GM12878 (cell line): ENCODE data around the gene CLEC20A. TPM values are rescaled to one million over a fixed set of nuclear protein-coding genes. Genes with fewer than 3 reads are reported as not detected.

Experiments
- ATAC-seq: fragments of 200-7000 bp; cut with Tn5 transposase; 3 replicates; pipeline ENCODE4 v1.9.1; 2020; ENCODE audit warnings: mild to moderate bottlenecking, moderate library complexity
- BruUV-seq: library from RNA; stranded (reverse); fragments of 400-500 nt; replicated peaks from 2 replicates; lab custom pipeline; 2021; lab: Mats Ljungman, UMichigan
- CTCF ChIA-PET: fragments of 300-600 bp; sonication (Branson Sonifier 250); formaldehyde crosslinking; extraction: SDS; loops from one replicate; lab custom pipeline; 2021; ENCODE audit warnings: inconsistent platforms; lab: Yijun Ruan, JAX
- POLR2A ChIA-PET: fragments of 350-600 bp; formaldehyde crosslinking; extraction: SDS; loops from one replicate; lab custom pipeline; 2021; ENCODE audit warnings: inconsistent platforms; lab: Charles Lee
- RAD21 ChIA-PET: fragments of 300-600 bp; sonication (Branson Sonifier 250); formaldehyde crosslinking; loops from one replicate; lab custom pipeline; 2023; ENCODE audit warnings: antibody characterized with exemption; ENCODE audit not compliant: unreplicated experiment; lab: Charles Lee
- SMC1A ChIA-PET: fragments of 300-600 bp; sonication (Branson Sonifier 250); formaldehyde crosslinking; loops from one replicate; lab custom pipeline; 2023; ENCODE audit not compliant: unreplicated experiment, uncharacterized antibody; lab: Charles Lee
- DNase-seq: peaks from one replicate; pipeline ENCODE4 v3.0.0-alpha.2; 2011; ENCODE audit warnings: low read depth, low spot score
- FAIRE-seq: peaks from 3 replicates; lab custom pipeline; 2011; peaks lifted over from hg19 to GRCh38; lab: Jason Lieb, UNC
- H2AFZ ChIP-seq: 2 replicates; pipeline ENCODE4 v1.6.0; 2011; ENCODE audit warnings: low read depth, low read length, control low read depth; ENCODE audit not compliant: control insufficient read depth
- H3K27ac ChIP-seq: 2 replicates; pipeline ENCODE4 v1.5.1; 2011; ENCODE audit warnings: control low read depth; ENCODE audit not compliant: control insufficient read depth, insufficient read depth
- H3K27me3 ChIP-seq, 2 experiments: replicated peaks in 1 of 2; 2 replicates each; pipeline versions ENCODE4 v1.6.0 to v1.6.1; 2011; ENCODE audit warnings: low read length in 1 of 2; ENCODE audit not compliant: control insufficient read depth in 2 of 2, insufficient read depth in 2 of 2
- H3K36me3 ChIP-seq, 2 experiments: 2 replicates each; pipeline ENCODE4 v1.5.1; 2011; ENCODE audit warnings: low read length in 1 of 2; ENCODE audit not compliant: control insufficient read depth in 2 of 2, insufficient read depth in 2 of 2
- H3K4me1 ChIP-seq: 2 replicates; pipeline ENCODE4 v1.6.1; 2011; ENCODE audit warnings: mild to moderate bottlenecking, low read length, moderate library complexity, mixed read lengths; ENCODE audit not compliant: control insufficient read depth, insufficient read depth
- H3K4me2 ChIP-seq: 2 replicates; pipeline ENCODE4 v1.6.0; 2011; ENCODE audit warnings: control low read depth; ENCODE audit not compliant: control insufficient read depth, insufficient read depth
- H3K4me3 ChIP-seq: fragments of 200-600 bp; sonication (generic); 2 replicates; pipeline ENCODE4 v1.5.1; 2016
- H3K79me2 ChIP-seq: 2 replicates; pipeline ENCODE4 v1.6.0; 2011; ENCODE audit warnings: low read length; ENCODE audit not compliant: control insufficient read depth, insufficient read depth
- H3K9ac ChIP-seq: 2 replicates; pipeline ENCODE4 v1.8.0; 2011; ENCODE audit warnings: low read length, control low read depth, mixed read lengths; ENCODE audit not compliant: control insufficient read depth, insufficient read depth
- H3K9me3 ChIP-seq: replicated peaks from 3 replicates; pipeline ENCODE4 v1.5.1; 2011; ENCODE audit warnings: mild to moderate bottlenecking, low read length; ENCODE audit not compliant: control insufficient read depth, insufficient read depth
- H4K20me1 ChIP-seq: 2 replicates; pipeline ENCODE4 v1.6.0; 2011; ENCODE audit not compliant: control insufficient read depth, insufficient read depth
- CBX3 ChIP-seq: fragments of 200-600 bp; sonication (generic); IDR thresholded peaks from 2 replicates; pipeline ENCODE4 v1.6.1; 2016; ENCODE audit warnings: low read depth, borderline replicate concordance
- CEBPB ChIP-seq, 2 experiments: fragments of 150-350 bp in 1 of 2; IDR thresholded peaks; 2 replicates each; pipeline ENCODE4 v1.6.1; 2012 to 2014; ENCODE audit warnings: low read depth in 2 of 2, low read length in 2 of 2, borderline replicate concordance in 1 of 2, inconsistent platforms in 1 of 2
- CHD4 ChIP-seq: fragments of 200-600 bp; sonication (generic); IDR thresholded peaks from 2 replicates; pipeline ENCODE4 v1.6.1; 2016; ENCODE audit warnings: mild to moderate bottlenecking
- FOXK2 ChIP-seq: fragments of 450-650 bp; IDR thresholded peaks from 2 replicates; pipeline ENCODE4 v1.6.1; 2017; ENCODE audit warnings: mild to moderate bottlenecking, moderate library complexity
- FOXM1 ChIP-seq: IDR thresholded peaks from 2 replicates; pipeline ENCODE4 v1.6.1; 2012; ENCODE audit warnings: low read depth, mild to moderate bottlenecking, inconsistent platforms, low read length, moderate library complexity
- GABPA ChIP-seq: IDR thresholded peaks from 2 replicates; pipeline ENCODE4 v1.6.1; 2014; ENCODE audit warnings: antibody characterized with exemption, low read depth, mild to moderate bottlenecking, inconsistent platforms
- IRF4 ChIP-seq: IDR thresholded peaks from 2 replicates; pipeline ENCODE4 v1.6.1; 2011; ENCODE audit warnings: low read depth, low read length
- MXI1 ChIP-seq: fragments of 150-350 bp; IDR thresholded peaks from 2 replicates; pipeline ENCODE4 v1.6.1; 2011; ENCODE audit warnings: low read depth, mild to moderate bottlenecking, inconsistent platforms, low read length, improper control_type of control experiment
- MYC ChIP-seq: IDR thresholded peaks from 2 replicates; pipeline ENCODE4 v1.6.1; 2011; ENCODE audit warnings: mild to moderate bottlenecking, low read length, moderate library complexity, inconsistent platforms; ENCODE audit not compliant: insufficient read depth, insufficient replicate concordance, insufficient read length, severe bottlenecking
- PAX5 ChIP-seq: IDR thresholded peaks from 2 replicates; pipeline ENCODE4 v1.6.1; 2011; ENCODE audit warnings: low read depth, low read length, borderline replicate concordance
- PBX3 ChIP-seq: IDR thresholded peaks from 2 replicates; pipeline ENCODE4 v1.6.1; 2011; ENCODE audit warnings: mild to moderate bottlenecking, low read depth, low read length, moderate library complexity; ENCODE audit not compliant: insufficient replicate concordance
- RCOR1 ChIP-seq: conservative IDR thresholded peaks from 2 replicates; pipeline ENCODE4 v1.6.1; 2012; ENCODE audit warnings: low read depth, low read length, improper control_type of control experiment
- RELB ChIP-seq: fragments of 450-650 bp; IDR thresholded peaks from 2 replicates; pipeline ENCODE4 v1.6.1; 2017; ENCODE audit warnings: low read depth, mild to moderate bottlenecking, moderate library complexity
- RFX5 ChIP-seq: IDR thresholded peaks from 2 replicates; pipeline ENCODE4 v1.6.1; 2011; ENCODE audit warnings: low read depth, low read length, improper control_type of control experiment
- SIX5 ChIP-seq: IDR thresholded peaks from 2 replicates; pipeline ENCODE4 v1.6.1; 2011; ENCODE audit warnings: mild to moderate bottlenecking, low read depth, low read length, moderate library complexity; ENCODE audit not compliant: severe bottlenecking
- SMAD1 ChIP-seq: fragments of 450-650 bp; IDR thresholded peaks from 2 replicates; pipeline ENCODE4 v1.6.1; 2018; ENCODE audit warnings: mild to moderate bottlenecking, low read depth; ENCODE audit not compliant: partially characterized antibody
- SPI1 ChIP-seq: IDR thresholded peaks from 2 replicates; pipeline ENCODE4 v1.6.1; 2011; ENCODE audit warnings: low read depth, mild to moderate bottlenecking, low read length, moderate library complexity, borderline replicate concordance; ENCODE audit not compliant: insufficient read depth
- ZBED1 ChIP-seq: IDR thresholded peaks from 2 replicates; pipeline ENCODE4 v1.6.1; 2016; ENCODE audit warnings: borderline replicate concordance
- WGBS: methylation state at CpG from one replicate; pipeline ENCODE4 v1.1.6; 2016; ENCODE audit warnings: low lambda C conversion rate; ENCODE audit not compliant: insufficient replicate concordance, insufficient coverage; ENCODE audit errors: missing lambda C conversion rate; 5-methylcytosine and 5-hydroxymethylcytosine counted together
- in situ Hi-C: fragments of 300-500 bp; cut with MboI; formaldehyde crosslinking; loops from 9 replicates; pipeline ENCODE4 v1.14.3; 2018; ENCODE audit warnings: mixed read lengths
- intact Hi-C: fragments of 100-400 bp; cut with micrococcal nuclease; formaldehyde crosslinking; loops from one replicate; pipeline ENCODE4 v1.14.2; 2022; ENCODE audit not compliant: unreplicated experiment
- polyA plus RNA-seq, 11 experiments: library from polyadenylated mRNA; depleted of rRNA in 4 of 11; unstranded in 6 of 11; stranded (reverse) in 5 of 11; fragments of >200 nt; fragmentation: Nextera tagmentation in 4 of 11; fragmentation: Illumina TruSeq in 1 of 11; extraction: Ambion mirVana in 4 of 11; extraction: Trizol in 1 of 11; gene quantifications; 1 replicate in 1 of 11; 2 replicates in 10 of 11; pipeline versions ENCODE4 v1.2.1 to v1.2.3, GENCODE V29; 2011 to 2016; ENCODE audit warnings: inconsistent platforms in 2 of 11, missing spikeins in 2 of 11, low read depth in 1 of 11
- total RNA-seq, 4 experiments: library from RNA; depleted of rRNA in 3 of 4; stranded (reverse); fragments of >200 nt in 3 of 4; fragmentation: Illumina TruSeq in 1 of 4; extraction: Trizol in 1 of 4; gene quantifications; 2 replicates each; pipeline versions ENCODE4 v1.2.1 to v1.2.3, GENCODE V29; 2013 to 2021
- TF ChIP-seq, protein P1 (sequence below): fragments of 450-650 bp; IDR thresholded peaks from 2 replicates; pipeline ENCODE4 v1.6.1; 2016; ENCODE audit warnings: mild to moderate bottlenecking

Gene CLEC20A
- total and polyA plus RNA-seq, 10 of the 15 experiments (the other 5 are each of a cell fraction or from before 2014, with no cell fraction given): not detected

DNA sequence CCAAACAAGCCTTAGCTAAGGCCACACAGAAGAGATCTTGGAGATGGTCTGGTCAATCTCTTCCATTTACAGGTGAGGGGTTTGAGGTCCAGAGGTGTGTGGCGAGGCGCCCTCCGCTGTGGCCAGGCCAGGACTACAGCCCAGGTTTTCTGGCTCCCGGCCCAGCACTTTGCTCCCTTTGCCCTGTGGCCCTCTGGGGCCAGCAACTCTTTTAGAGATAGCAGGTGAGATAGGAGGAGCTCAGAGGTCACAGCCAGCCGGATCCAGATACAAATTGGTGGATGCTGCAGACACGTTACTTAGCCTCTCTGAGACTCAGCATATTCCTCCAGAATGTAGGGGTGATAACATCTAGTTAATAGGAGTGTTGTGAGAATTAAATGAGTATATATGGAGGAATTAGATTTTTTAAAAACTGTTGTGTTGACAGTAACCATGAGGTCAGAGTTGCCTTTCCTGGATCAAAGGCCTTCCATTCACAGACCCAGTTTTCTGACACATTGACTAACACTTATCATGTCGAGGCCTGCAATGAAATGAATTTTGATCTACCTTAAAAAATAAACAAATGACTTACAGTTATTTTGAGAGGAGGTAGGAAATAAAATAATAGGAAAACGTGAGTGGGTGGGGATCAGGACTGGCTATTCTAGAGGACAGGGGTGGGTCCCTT is 32.7 kb upstream of the CLEC20A start (continued):
- TF ChIP-seq MXI1 (no peak), IRF4 (no peak), FOXM1 (no peak), CBX3 (no peak)
- TF ChIP-seq, protein P1, sequence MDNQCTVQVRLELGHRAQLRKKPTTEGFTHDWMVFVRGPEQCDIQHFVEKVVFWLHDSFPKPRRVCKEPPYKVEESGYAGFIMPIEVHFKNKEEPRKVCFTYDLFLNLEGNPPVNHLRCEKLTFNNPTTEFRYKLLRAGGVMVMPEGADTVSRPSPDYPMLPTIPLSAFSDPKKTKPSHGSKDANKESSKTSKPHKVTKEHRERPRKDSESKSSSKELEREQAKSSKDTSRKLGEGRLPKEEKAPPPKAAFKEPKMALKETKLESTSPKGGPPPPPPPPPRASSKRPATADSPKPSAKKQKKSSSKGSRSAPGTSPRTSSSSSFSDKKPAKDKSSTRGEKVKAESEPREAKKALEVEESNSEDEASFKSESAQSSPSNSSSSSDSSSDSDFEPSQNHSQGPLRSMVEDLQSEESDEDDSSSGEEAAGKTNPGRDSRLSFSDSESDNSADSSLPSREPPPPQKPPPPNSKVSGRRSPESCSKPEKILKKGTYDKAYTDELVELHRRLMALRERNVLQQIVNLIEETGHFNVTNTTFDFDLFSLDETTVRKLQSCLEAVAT: no peak

DNA sequence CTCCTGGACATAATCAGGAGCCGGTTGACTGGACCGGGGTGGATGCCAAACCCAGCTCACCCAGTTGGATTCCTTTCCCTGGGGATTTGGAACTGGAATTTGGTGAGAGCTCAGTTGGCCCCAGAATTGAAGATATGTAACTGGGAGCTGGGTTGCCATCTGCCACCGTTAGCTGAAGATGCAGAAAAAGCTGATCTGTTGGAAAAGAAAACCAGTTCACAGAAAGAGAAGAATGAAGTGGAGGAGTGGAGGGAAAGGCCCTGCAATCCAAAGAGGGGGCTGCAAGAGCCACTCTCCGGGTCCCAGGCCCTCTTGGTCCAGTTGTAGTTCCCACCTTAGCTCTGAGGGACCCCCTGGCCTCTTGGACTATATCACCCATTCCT is 32.2 kb upstream of the CLEC20A start:
- in situ Hi-C loops: loop anchor here (25.0 kb wide), 1 partner anchor 233 kb away; no protein-coding TSS in a partner anchor
- Histone ChIP-seq H3K36me3 (no peaks in the 10 kb centered on the region), H3K9ac (no peak overlapping the region), H4K20me1 (no peaks in the 10 kb centered on the region), H3K4me3 (no peak overlapping the region), H3K27ac (no peak overlapping the region), H3K79me2 (no peaks in the 10 kb centered on the region), H3K4me2 (no peak overlapping the region), H3K27me3 (no peaks in the 10 kb centered on the region; a peak in 1 of 4 replicates), H2AFZ (no peak overlapping the region), H3K9me3 (no peaks in the 10 kb centered on the region), H3K4me1 (no peaks in the 10 kb centered on the region)
- FAIRE-seq (no peak), DNase-seq (no peak), ATAC-seq (no peak)
- RAD21 ChIA-PET: interaction anchor here (1.8 kb wide), 1 partner anchor 218 kb away, joined by 3 read pairs; no protein-coding TSS in a partner anchor
- SMC1A ChIA-PET: interaction anchor here (0.6 kb wide), 1 partner anchor 1286 kb away, joined by 3 read pairs; no protein-coding TSS in a partner anchor
- intact Hi-C loops: no loop called here
- CTCF ChIA-PET: interaction anchor here (0.7 to 1.9 kb wide), 3 partner anchors 28 to 475 kb away, joined by 3 to 6 read pairs (median 6); no protein-coding TSS in a partner anchor
- WGBS: 35% methylated on average over 4 of the region's 4 CpGs
- POLR2A ChIA-PET: no interaction called here
- no TSS peak for BruUV-seq
- TF ChIP-seq SIX5 (no peak), SPI1 (no peak), MYC (no peak), PAX5 (no peak), ZBED1 (no peak), IRF4 (no peak), FOXK2 (no peak), RFX5 (no peak), CEBPB (IDR thresholded peaks at IDR 0.05; ENCODE audit: borderline replicate concordance in 1 of 2, low read depth in 2 of 2, low read length in 2 of 2) (no peak), MXI1 (no peak), RELB (no peak), PBX3 (no peak), CHD4 (no peak), GABPA (no peak), RCOR1 (no peak), SMAD1 (no peak)
